Gastrocnemius medialis (tissue), 4 donors: Measurements from ENCODE around the gene CHRNA5.

Source experiments
- CTCF ChIP-seq, 5 experiments: fragments of 450-650 bp in 3 of 5; fragments of 200-600 bp in 2 of 5; sonication (generic) in 2 of 5; IDR thresholded peaks in 4 of 5; conservative IDR thresholded peaks in 1 of 5; 1 replicate in 4 of 5; 2 replicates in 1 of 5; pipeline ENCODE4 v1.5.1; 2016 to 2019; ENCODE audit warnings: antibody characterized with exemption in 5 of 5, mild to moderate bottlenecking in 3 of 5, moderate library complexity in 3 of 5
- POLR2A ChIP-seq, 2 donors: fragments of 450-650 bp; IDR thresholded peaks; one replicate each; pipeline ENCODE4 v1.6.1; 2017; ENCODE audit warnings: antibody characterized with exemption in 2 of 2, mild to moderate bottlenecking in 2 of 2, moderate library complexity in 2 of 2

GRCh38 chr15:78551902-78552301, 13.4 kb upstream of the CHRNA5 start:
- TF ChIP-seq CTCF (IDR thresholded peaks at IDR 0.05 in 4 of 5, conservative IDR thresholded peaks at IDR 0.05 in 1 of 5) (no peak), POLR2A (IDR thresholded peaks at IDR 0.05) (no peak)
